Colonic mucosa (tissue), 4 donors: ENCODE results near the gene RCBTB1. TPM values are rescaled to one million over a fixed set of nuclear protein-coding genes. Genes with fewer than 3 reads are reported as not detected.

Experiments used
- DNase-seq: peaks from one replicate; pipeline ENCODE4 v3.0.0-alpha.2; 2020
- H3K27ac ChIP-seq: fragments of 200-600 bp; one replicate; pipeline ENCODE4 v1.8.0; 2021
- H3K27me3 ChIP-seq: fragments of 200-600 bp; one replicate; pipeline ENCODE4 v1.8.0; 2021
- H3K36me3 ChIP-seq: fragments of 200-600 bp; one replicate; pipeline ENCODE4 v1.8.0; 2021
- H3K4me1 ChIP-seq: fragments of 200-600 bp; one replicate; pipeline ENCODE4 v1.8.0; 2021; ENCODE audit warnings: mild to moderate bottlenecking
- H3K4me3 ChIP-seq: fragments of 200-600 bp; one replicate; pipeline ENCODE4 v1.8.0; 2021
- H3K9ac ChIP-seq, 2 donors: one replicate each; pipeline ENCODE4 v1.7.0; 2013; ENCODE audit warnings: control low read depth in 2 of 2, low read depth in 2 of 2, low read length in 2 of 2
- H3K9me3 ChIP-seq: fragments of 200-600 bp; one replicate; pipeline ENCODE4 v1.8.0; 2021
- intact Hi-C: fragments of 100-400 bp; cut with DNase I; formaldehyde crosslinking; loops from one replicate; pipeline ENCODE4 v1.14.1; 2022
- total RNA-seq, 2 donors: library from RNA; stranded (reverse); fragmentation: NEBNext Ultra II Directional in 1 of 2; extraction: Animal tissue kit (Norgen Biotek cat#: 25700) in 1 of 2; gene quantifications; one replicate each; pipeline ENCODE4 v1.2.1, GENCODE V29; 2021
- TF ChIP-seq, protein P1 (sequence below): fragments of 200-600 bp; IDR thresholded peaks from one replicate; pipeline ENCODE4 v1.8.0; 2022; ENCODE audit warnings: antibody characterized with exemption, mild to moderate bottlenecking
- donor health status: healthy.
- donor health status: DM: no; HTN: no; CAD: no.
- donor health status: DM: no; HTN: no; CAD: no.

RCBTB1 gene
- total RNA-seq, 2 donors from 2014 or later, result 6.2 to 7.5 TPM

DNA sequence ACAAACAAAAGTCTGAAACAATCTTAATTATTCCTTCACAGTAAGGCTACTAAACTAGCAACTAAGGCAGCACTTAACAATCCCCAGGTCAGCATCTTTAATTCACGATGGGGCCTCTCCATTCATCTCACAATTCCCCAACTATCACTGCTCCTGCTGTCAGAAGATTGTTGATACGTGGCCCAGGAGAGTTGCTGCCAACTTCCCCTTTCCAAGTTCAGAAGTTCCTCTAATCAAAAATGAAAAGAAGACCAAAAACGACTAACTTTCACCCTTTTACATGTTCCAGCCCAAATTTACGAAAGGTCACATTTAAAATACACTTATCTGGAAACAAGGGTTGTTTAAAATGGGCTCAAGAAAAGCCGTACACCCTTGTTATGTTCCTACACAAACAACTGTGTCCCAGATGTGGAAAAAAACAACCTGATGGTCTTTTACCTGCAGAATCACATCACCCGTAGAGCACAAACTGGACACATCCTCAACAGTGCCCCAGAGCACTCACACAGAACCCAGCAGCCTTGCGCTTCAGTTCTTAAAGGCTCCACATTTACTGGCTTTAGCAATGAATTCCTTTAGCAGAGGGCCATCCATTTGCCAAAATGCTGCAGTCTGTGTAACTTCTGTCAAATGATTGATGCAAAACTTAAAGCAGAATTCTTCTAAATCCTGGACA is 51.6 kb downstream of the RCBTB1 start:
- Histone ChIP-seq H3K9ac (no peak overlapping the region), H3K4me1 (no peaks in the 10 kb centered on the region), H3K9me3 (no peaks in the 10 kb centered on the region), H3K4me3 (no peak overlapping the region), H3K36me3 (no peaks in the 10 kb centered on the region), H3K27ac (no peak overlapping the region), H3K27me3 (no peaks in the 10 kb centered on the region)
- intact Hi-C loops, result no loop called here
- TF ChIP-seq, protein P1, sequence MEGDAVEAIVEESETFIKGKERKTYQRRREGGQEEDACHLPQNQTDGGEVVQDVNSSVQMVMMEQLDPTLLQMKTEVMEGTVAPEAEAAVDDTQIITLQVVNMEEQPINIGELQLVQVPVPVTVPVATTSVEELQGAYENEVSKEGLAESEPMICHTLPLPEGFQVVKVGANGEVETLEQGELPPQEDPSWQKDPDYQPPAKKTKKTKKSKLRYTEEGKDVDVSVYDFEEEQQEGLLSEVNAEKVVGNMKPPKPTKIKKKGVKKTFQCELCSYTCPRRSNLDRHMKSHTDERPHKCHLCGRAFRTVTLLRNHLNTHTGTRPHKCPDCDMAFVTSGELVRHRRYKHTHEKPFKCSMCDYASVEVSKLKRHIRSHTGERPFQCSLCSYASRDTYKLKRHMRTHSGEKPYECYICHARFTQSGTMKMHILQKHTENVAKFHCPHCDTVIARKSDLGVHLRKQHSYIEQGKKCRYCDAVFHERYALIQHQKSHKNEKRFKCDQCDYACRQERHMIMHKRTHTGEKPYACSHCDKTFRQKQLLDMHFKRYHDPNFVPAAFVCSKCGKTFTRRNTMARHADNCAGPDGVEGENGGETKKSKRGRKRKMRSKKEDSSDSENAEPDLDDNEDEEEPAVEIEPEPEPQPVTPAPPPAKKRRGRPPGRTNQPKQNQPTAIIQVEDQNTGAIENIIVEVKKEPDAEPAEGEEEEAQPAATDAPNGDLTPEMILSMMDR, result no peak
- no peak for DNase-seq

DNA sequence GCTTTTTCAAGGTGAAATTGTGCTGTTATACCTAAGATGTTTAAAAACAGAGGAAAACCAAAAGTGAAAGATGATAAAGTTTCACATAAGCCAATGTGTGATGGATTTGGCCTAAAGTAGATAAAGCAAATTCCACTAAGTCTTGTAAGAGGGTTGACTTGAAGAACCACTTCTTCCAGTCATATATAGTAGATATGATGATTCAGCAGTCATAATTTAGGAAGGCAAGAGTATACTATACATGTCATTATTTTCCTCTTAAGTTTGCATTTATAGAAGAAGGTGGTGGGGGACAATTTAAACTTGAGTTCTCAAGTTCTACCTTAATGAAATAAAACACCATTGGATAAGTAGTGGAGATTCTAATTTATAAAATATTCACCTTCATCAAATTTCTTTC is 52.3 kb downstream of the RCBTB1 start:
- TF ChIP-seq, protein P1, result no peak
- Histone ChIP-seq H3K4me1 (no peaks in the 10 kb centered on the region), H3K4me3 (no peak overlapping the region), H3K9ac (no peak overlapping the region), H3K27me3 (no peaks in the 10 kb centered on the region), H3K27ac (no peak overlapping the region), H3K9me3 (no peaks in the 10 kb centered on the region), H3K36me3 (no peaks in the 10 kb centered on the region)
- DNase-seq, result no peak
- intact Hi-C loops, result no loop called here

DNA sequence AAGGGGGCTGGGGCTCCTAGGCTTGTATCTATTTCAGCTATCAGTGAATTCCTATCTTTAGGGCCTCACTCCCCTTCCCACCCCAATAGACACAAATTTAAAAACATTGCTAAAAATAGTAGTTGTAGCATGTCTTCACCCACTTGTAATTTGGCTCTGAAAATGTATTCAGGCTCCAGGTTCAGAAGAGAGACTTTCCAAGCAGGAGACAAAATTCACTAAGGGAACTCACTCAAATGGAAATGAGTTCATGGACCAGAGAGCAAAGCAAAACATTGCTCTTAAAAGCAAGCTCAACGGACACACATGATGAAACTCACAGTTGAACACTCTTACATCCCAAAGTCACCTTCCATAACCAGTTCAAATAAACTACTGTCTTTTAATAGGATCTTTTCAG is 52.8 kb downstream of the RCBTB1 start:
- TF ChIP-seq, protein P1, result no peak
- DNase-seq, result no peak
- no peaks in the 10 kb centered on the region for H3K4me1 ChIP-seq
- no peak overlapping the region for H3K27ac ChIP-seq
- no peaks in the 10 kb centered on the region for H3K9me3 ChIP-seq
- no peak overlapping the region for H3K9ac ChIP-seq
- no peaks in the 10 kb centered on the region for H3K36me3 ChIP-seq
- intact Hi-C loops, result no loop called here
- H3K27me3 ChIP-seq, result no peaks in the 10 kb centered on the region
- no peak overlapping the region for H3K4me3 ChIP-seq

DNA sequence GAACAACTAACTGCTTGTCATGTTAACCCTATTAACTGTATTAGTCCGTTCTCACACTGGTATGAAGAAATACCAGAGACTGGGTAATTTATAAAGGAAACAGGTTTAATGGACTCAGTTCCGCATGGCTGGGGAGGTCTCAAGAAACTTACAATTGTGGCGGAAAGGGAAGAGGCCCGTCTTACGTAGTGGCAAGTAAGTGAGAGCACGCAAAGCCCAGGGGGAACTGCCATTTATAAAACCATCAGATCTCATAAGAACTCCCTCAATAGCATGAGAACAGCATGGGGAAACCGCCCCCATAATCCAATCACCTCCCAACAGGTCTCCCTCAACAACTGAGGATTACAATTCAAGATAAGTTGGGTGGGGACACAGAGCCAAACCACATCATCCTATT is 54.9 kb downstream of the RCBTB1 start:
- no peaks in the 10 kb centered on the region for H3K36me3 ChIP-seq
- intact Hi-C loops, result no loop called here

DNA sequence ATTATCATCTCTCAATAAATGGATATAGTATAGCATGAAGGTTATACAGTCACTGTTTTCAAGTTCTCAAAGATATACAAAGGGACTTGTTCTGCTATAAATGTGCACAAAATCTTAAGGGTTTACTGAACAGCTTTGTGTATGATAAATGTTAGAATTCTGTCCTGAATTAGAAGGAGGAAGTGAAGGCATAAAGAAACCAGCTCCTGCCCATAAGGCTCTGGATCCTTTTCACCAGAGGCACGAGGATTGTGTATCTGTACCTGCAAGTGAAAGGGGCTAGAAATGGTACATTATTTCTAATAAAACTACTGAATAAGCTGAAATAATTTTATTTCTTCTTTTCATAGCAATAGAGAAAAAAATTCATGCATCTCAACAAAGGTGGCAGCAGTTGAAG is 57.2 kb downstream of the RCBTB1 start:
- H3K27me3 ChIP-seq, result no peaks in the 10 kb centered on the region
- no peak overlapping the region for H3K4me3 ChIP-seq
- TF ChIP-seq, protein P1, result no peak
- no peak overlapping the region for H3K27ac ChIP-seq
- intact Hi-C loops, result no loop called here
- no peak for DNase-seq
- H3K4me1 ChIP-seq, result no peaks in the 10 kb centered on the region
- H3K36me3 ChIP-seq, result no peaks in the 10 kb centered on the region
- H3K9me3 ChIP-seq, result no peaks in the 10 kb centered on the region
- no peak overlapping the region for H3K9ac ChIP-seq

More for the DNA sequence above, 54.9 kb downstream of the RCBTB1 start:
- no peak for DNase-seq
- Histone ChIP-seq H3K27me3 (no peaks in the 10 kb centered on the region), H3K4me1 (no peaks in the 10 kb centered on the region), H3K9me3 (no peaks in the 10 kb centered on the region), H3K9ac (no peak overlapping the region), H3K27ac (no peak overlapping the region), H3K4me3 (no peak overlapping the region)
- TF ChIP-seq, protein P1, result no peak
